Fibroblast of mammary gland (primary cell): ENCODE results near the gene SLC8A1.

ENCODE experiments used
- DNase-seq: peaks from one replicate; pipeline ENCODE4 v3.0.0-alpha.2; 2010; ENCODE audit warnings: low read depth
- H3K4me3 ChIP-seq: 2 replicates; pipeline ENCODE4 v1.5.1; 2011; ENCODE audit warnings: low read depth, mild to moderate bottlenecking, low read length, moderate library complexity; ENCODE audit not compliant: control insufficient read depth
- CTCF ChIP-seq: conservative IDR thresholded peaks from 2 replicates; pipeline ENCODE4 v1.5.1; 2011; ENCODE audit warnings: low read depth, low read length, inconsistent platforms; ENCODE audit not compliant: control insufficient read depth, insufficient read depth

SLC8A1 gene

GRCh38 chr2:40406485-40407289, 45.2 kb downstream of the SLC8A1 start:
- TF ChIP-seq CTCF = no peak
- no peak for DNase-seq
- no peak overlapping the region for H3K4me3 ChIP-seq

GRCh38 chr2:40405465-40405864, 46.4 kb downstream of the SLC8A1 start:
- no peak for TF ChIP-seq CTCF

GRCh38 chr2:40404517-40404916, 47.4 kb downstream of the SLC8A1 start:
- no peak for DNase-seq
- TF ChIP-seq CTCF = no peak
- no peak overlapping the region for H3K4me3 ChIP-seq

More at GRCh38 chr2:40405465-40405864, 46.4 kb downstream of the SLC8A1 start:
- DNase-seq = peak; percentile 41
- H3K4me3 ChIP-seq = no peak overlapping the region

GRCh38 chr2:40403233-40403836, 48.6 kb downstream of the SLC8A1 start:
- no peak for TF ChIP-seq CTCF
- peak; percentile 96 for DNase-seq
- no peak overlapping the region for H3K4me3 ChIP-seq

- no peak overlapping the region for H3K4me3 ChIP-seq
- peak; percentile 95 for DNase-seq
- TF ChIP-seq CTCF = no peak
These were observed 50.0 kb downstream of the SLC8A1 start for GRCh38 chr2:40401896-40402295.

- peak; percentile 44 for DNase-seq
- no peak overlapping the region for H3K4me3 ChIP-seq
- TF ChIP-seq CTCF = no peak
These were observed 51.4 kb downstream of the SLC8A1 start for GRCh38 chr2:40400336-40400953.
